Endothelial cell of umbilical vein (primary cell): ENCODE data around the gene BHLHE23. TPM values are rescaled to one million over a fixed set of nuclear protein-coding genes. Genes with fewer than 3 reads are reported as not detected.

Source experiments
- BruUV-seq: library from RNA; stranded (reverse); fragments of 400-500 nt; replicated peaks from 2 replicates; lab custom pipeline; 2021; lab: Mats Ljungman, UMichigan
- CTCF ChIA-PET: fragments of 300-600, 350-600 bp; sonication (Branson Sonifier 250); formaldehyde crosslinking; loops from one replicate; lab custom pipeline; 2021; ENCODE audit warnings: antibody characterized with exemption, inconsistent platforms; lab: Charles Lee
- POLR2A ChIA-PET: fragments of 300-600, 350-600 bp; sonication (Branson Sonifier 250); formaldehyde crosslinking; loops from one replicate; lab custom pipeline; 2021; ENCODE audit warnings: antibody characterized with exemption, inconsistent platforms; lab: Charles Lee
- DNase-seq: peaks from one replicate; pipeline ENCODE4 v3.0.0-alpha.2; 2011; ENCODE audit warnings: low read depth, low spot score
- FAIRE-seq: peaks from 2 replicates; lab custom pipeline; 2011; peaks lifted over from hg19 to GRCh38; lab: Jason Lieb, UNC
- H2AFZ ChIP-seq: 2 replicates; pipeline ENCODE4 v1.6.0; 2012; ENCODE audit warnings: low read depth, low read length, control low read depth, inconsistent platforms
- H3K27ac ChIP-seq: 2 replicates; pipeline ENCODE4 v1.5.1; 2011; ENCODE audit warnings: low read depth, mild to moderate bottlenecking, control low read depth, low read length, moderate library complexity; ENCODE audit not compliant: insufficient read depth
- H3K27me3 ChIP-seq, 2 experiments: 2 replicates each; pipeline versions ENCODE4 v1.6.0 to v1.6.1; 2011; ENCODE audit warnings: low read length in 2 of 2, mixed read lengths in 1 of 2; ENCODE audit not compliant: control insufficient read depth in 2 of 2, insufficient read depth in 2 of 2
- H3K36me3 ChIP-seq, 2 experiments: 2 replicates in 1 of 2; 3 replicates in 1 of 2; pipeline ENCODE4 v1.5.1; 2011; ENCODE audit warnings: low read length in 2 of 2, mild to moderate bottlenecking in 1 of 2, moderate library complexity in 1 of 2; ENCODE audit not compliant: control insufficient read depth in 2 of 2, insufficient read depth in 2 of 2; ENCODE audit errors: extremely low read depth in 1 of 2
- H3K4me1 ChIP-seq: 3 replicates; pipeline ENCODE4 v1.5.1; 2011; ENCODE audit warnings: mild to moderate bottlenecking, low read length; ENCODE audit not compliant: control insufficient read depth, insufficient read depth; ENCODE audit errors: extremely low read depth
- H3K4me2 ChIP-seq: 2 replicates; pipeline ENCODE4 v1.6.1; 2011; ENCODE audit warnings: low read length, control low read depth, mixed read lengths; ENCODE audit not compliant: insufficient read depth
- H3K4me3 ChIP-seq, 3 experiments: fragments of 200-600 bp in 1 of 3; sonication (generic), shearing (Covaris generic) in 1 of 3; replicated peaks in 1 of 3; 2 replicates each; pipeline ENCODE4 v1.5.1; 2011 to 2016; ENCODE audit warnings: control low read depth in 3 of 3, low read length in 3 of 3, mild to moderate bottlenecking in 2 of 3, inconsistent platforms in 1 of 3, low read depth in 1 of 3, moderate library complexity in 1 of 3; ENCODE audit not compliant: insufficient read depth in 1 of 3
- H3K79me2 ChIP-seq: 2 replicates; pipeline ENCODE4 v1.6.0; 2012; ENCODE audit warnings: low read length, inconsistent platforms; ENCODE audit not compliant: control insufficient read depth, insufficient read depth
- H3K9ac ChIP-seq: replicated peaks from 2 replicates; pipeline ENCODE3; 2011; ENCODE audit warnings: low read length, control low read depth; ENCODE audit not compliant: insufficient read depth; ENCODE audit errors: extremely low read depth
- H3K9me1 ChIP-seq: replicated peaks from 3 replicates; pipeline ENCODE4 v1.6.0; 2011; ENCODE audit warnings: mild to moderate bottlenecking, low read length; ENCODE audit not compliant: control insufficient read depth, insufficient read depth; ENCODE audit errors: extremely low read depth
- H3K9me3 ChIP-seq: replicated peaks from 2 replicates; pipeline ENCODE4 v1.5.1; 2012; ENCODE audit warnings: low read length, inconsistent platforms; ENCODE audit not compliant: control insufficient read depth, insufficient read depth
- H4K20me1 ChIP-seq: replicated peaks from 2 replicates; pipeline ENCODE3; 2011; ENCODE audit warnings: mild to moderate bottlenecking, low read length; ENCODE audit not compliant: control insufficient read depth, insufficient read depth; ENCODE audit errors: extremely low read depth
- EZH2 ChIP-seq: IDR thresholded peaks from 2 replicates; pipeline ENCODE4 v1.6.1; 2012; ENCODE audit warnings: borderline replicate concordance, low read depth, mild to moderate bottlenecking, moderate library complexity, low read length, inconsistent platforms; ENCODE audit not compliant: severe bottlenecking
- FOS ChIP-seq: IDR thresholded peaks from 2 replicates; pipeline ENCODE4 v1.6.1; 2011; ENCODE audit warnings: mild to moderate bottlenecking, low read length, moderate library complexity, borderline replicate concordance; ENCODE audit not compliant: insufficient read depth
- GATA2 ChIP-seq: IDR thresholded peaks from 2 replicates; pipeline ENCODE4 v1.7.0; 2011; ENCODE audit warnings: low read depth, mild to moderate bottlenecking, moderate library complexity, mixed read lengths, low read length; ENCODE audit not compliant: insufficient read length, insufficient read depth
- JUN ChIP-seq: IDR thresholded peaks from 2 replicates; pipeline ENCODE4 v1.6.1; 2011; ENCODE audit warnings: borderline replicate concordance, low read depth; ENCODE audit not compliant: insufficient read length, insufficient read depth
- MYC ChIP-seq: IDR thresholded peaks from one replicate; pipeline ENCODE4 v1.6.1; 2011; ENCODE audit warnings: mild to moderate bottlenecking, low read depth, low read length
- POLR2A ChIP-seq: IDR thresholded peaks from 2 replicates; pipeline ENCODE4 v1.6.1; 2012; ENCODE audit warnings: low read depth, mild to moderate bottlenecking, control low read depth, low read length
- POLR2AphosphoS5 ChIP-seq: IDR thresholded peaks from 2 replicates; pipeline ENCODE4 v1.6.1; 2012; ENCODE audit warnings: low read depth, mild to moderate bottlenecking, control low read depth, low read length, moderate library complexity; ENCODE audit not compliant: insufficient read depth
- dilution Hi-C: fragments of 300-500 bp; cut with MboI; formaldehyde crosslinking; loops from one replicate; pipeline ENCODE4 v1.15.0; 2019; ENCODE audit warnings: low sequenced_read_pairs; ENCODE audit not compliant: extremely low pct_ligation_motif_present
- intact Hi-C: fragments of 100-400 bp; cut with micrococcal nuclease; formaldehyde crosslinking; loops from one replicate; pipeline ENCODE4 v1.10.0; 2022
- polyA plus RNA-seq, 4 experiments: library from polyadenylated mRNA; depleted of rRNA in 3 of 4; stranded (reverse) in 3 of 4; unstranded in 1 of 4; fragments of >200 nt; gene quantifications; 2 replicates each; pipeline versions ENCODE4 v1.2.1 to v1.2.3, GENCODE V29; 2011 to 2012; ENCODE audit warnings: missing spikeins in 1 of 4
- total RNA-seq: library from RNA; stranded (reverse); gene quantifications from 2 replicates; pipeline ENCODE4 v1.2.3, GENCODE V29; 2021
- TF ChIP-seq, protein P1 (sequence below), 2 donors: IDR thresholded peaks; 1 replicate in 1 of 2; 2 replicates in 1 of 2; pipeline ENCODE4 v1.5.1; 2011; ENCODE audit warnings: low read length in 2 of 2, mild to moderate bottlenecking in 2 of 2, moderate library complexity in 2 of 2, control low read depth in 1 of 2, inconsistent platforms in 1 of 2, low read depth in 1 of 2; ENCODE audit not compliant: insufficient read depth in 1 of 2; ENCODE audit errors: extremely low read depth in 1 of 2
- TF ChIP-seq, protein P2 (sequence below): IDR thresholded peaks from 2 replicates; pipeline ENCODE4 v1.6.1; 2011; ENCODE audit not compliant: insufficient read depth, insufficient read length

The BHLHE23 gene
- total and polyA plus RNA-seq, 2 donors (not counting 3 experiments of a cell fraction or from before 2014, with no cell fraction given), result not detected

DNA sequence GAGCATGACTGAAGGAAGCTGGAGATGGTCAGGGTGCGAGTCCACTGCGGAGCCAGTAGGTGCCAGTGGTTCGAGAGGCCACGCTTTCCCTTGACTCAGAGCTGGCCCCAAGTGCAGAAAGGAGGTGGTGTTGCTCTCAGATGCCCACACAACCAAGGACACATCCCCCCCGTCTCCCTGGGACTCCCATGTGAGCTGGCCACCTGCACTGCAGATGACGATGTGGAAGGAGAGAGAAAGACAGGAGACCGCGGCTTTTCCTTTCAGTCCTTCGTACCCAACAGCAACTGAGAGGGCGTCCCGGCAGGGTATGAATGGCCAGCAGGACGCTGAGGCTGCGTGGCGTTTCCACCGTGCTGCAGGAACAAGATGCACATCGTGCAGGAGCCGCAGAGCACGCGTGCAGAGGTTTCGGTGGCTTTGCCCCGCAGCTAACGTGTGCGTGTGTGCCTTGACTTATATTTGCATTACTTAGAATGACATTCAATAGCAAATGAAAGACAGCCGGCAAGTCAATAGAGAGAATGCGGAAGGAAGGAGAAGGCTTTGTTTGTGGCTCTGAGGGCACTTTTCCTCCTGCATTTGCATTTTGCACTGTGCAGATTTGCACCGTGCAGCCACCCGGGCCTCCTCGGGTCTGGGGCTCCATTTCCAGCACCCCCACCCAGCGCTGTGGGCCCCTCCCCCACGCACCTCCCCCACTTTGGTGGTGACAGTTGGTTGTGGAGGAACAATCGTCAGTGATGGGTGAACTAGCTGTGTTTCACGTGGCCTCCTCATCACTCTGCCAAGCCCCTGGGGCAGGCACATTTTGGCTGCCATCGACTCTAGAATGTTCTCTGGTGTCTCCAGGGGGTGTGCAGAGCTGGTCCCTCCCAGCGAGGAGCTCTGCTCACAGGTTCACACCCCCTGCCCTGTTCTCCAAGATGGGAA, 26.4 kb upstream of the BHLHE23 start:
- TF ChIP-seq POLR2AphosphoS5 (no peak), EZH2 (peak; percentile 23), MYC (no peak)
- no TSS peak for BruUV-seq
- POLR2A ChIA-PET, result no interaction called here

DNA sequence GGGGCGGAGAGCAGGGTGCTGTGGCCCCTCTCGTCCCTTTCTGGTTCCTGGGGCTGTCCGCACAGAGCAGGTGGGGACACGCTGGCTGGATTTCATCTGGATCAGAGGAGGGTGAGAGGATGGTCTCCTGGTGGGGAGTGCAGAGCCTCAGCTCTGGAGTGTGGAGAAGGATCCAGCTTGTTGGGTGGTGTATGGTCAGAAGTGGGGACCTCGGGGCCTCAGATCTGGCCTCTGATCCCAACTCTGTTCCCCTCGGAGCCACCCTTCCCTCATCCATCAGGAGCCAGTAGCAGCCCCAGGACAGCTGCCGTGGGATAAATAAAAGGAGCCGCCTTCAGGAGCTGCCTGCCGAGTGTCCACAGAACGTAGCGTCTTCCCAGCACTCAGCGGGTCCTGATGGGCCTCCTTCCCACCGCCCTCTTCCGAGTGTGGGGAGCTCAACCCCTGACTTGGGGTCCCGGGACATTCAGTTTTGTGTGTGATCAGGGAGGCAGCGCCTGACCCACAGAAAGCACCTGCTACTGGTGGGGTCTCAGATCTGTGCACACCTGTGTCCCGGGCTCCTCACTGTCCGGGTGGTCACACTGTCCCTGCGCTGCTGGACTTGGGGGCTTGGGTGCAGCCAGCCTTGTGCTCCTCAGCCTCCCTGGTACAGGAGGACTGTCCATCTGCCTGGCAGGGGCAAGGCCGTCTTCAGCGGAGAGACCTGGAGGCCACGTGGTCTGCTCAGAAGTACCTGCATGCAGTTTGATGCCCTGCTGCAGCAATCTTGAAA, 25.4 kb upstream of the BHLHE23 start:
- DNase-seq (no peak), FAIRE-seq (no peak)
- H3K4me2 ChIP-seq, result no peak overlapping the region
- H3K4me3 ChIP-seq, result no peak overlapping the region
- no peaks in the 10 kb centered on the region for H3K79me2 ChIP-seq
- ChIA-PET CTCF (interaction anchor here (1.0 kb wide), 1 partner anchor 60 kb away, joined by 3 read pairs; no protein-coding TSS in a partner anchor), POLR2A (no interaction called here)
- dilution Hi-C loops, result no loop called here
- no peak overlapping the region for H2AFZ ChIP-seq
- intact Hi-C loops, result no loop called here
- no TSS peak for BruUV-seq
- no peak overlapping the region for H3K27ac ChIP-seq
- no peaks in the 10 kb centered on the region for H3K9me1 ChIP-seq
- no peaks in the 10 kb centered on the region for H3K4me1 ChIP-seq
- TF ChIP-seq POLR2A, result no peak
- TF ChIP-seq, protein P1, sequence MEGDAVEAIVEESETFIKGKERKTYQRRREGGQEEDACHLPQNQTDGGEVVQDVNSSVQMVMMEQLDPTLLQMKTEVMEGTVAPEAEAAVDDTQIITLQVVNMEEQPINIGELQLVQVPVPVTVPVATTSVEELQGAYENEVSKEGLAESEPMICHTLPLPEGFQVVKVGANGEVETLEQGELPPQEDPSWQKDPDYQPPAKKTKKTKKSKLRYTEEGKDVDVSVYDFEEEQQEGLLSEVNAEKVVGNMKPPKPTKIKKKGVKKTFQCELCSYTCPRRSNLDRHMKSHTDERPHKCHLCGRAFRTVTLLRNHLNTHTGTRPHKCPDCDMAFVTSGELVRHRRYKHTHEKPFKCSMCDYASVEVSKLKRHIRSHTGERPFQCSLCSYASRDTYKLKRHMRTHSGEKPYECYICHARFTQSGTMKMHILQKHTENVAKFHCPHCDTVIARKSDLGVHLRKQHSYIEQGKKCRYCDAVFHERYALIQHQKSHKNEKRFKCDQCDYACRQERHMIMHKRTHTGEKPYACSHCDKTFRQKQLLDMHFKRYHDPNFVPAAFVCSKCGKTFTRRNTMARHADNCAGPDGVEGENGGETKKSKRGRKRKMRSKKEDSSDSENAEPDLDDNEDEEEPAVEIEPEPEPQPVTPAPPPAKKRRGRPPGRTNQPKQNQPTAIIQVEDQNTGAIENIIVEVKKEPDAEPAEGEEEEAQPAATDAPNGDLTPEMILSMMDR (IDR thresholded peaks at IDR 0.05; ENCODE audit: extremely low read depth in 1 of 2, insufficient read depth in 1 of 2, low read depth in 1 of 2, low read length in 2 of 2), result no peak
- TF ChIP-seq MYC, result no peak
- TF ChIP-seq POLR2AphosphoS5, result no peak
- TF ChIP-seq, protein P2, sequence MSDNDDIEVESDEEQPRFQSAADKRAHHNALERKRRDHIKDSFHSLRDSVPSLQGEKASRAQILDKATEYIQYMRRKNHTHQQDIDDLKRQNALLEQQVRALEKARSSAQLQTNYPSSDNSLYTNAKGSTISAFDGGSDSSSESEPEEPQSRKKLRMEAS, result no peak
- TF ChIP-seq JUN, result no peak
- no peak for TF ChIP-seq EZH2
- TF ChIP-seq GATA2, result no peak
- TF ChIP-seq FOS, result no peak
- no peaks in the 10 kb centered on the region for H3K9me3 ChIP-seq
- no peaks in the 10 kb centered on the region for H3K36me3 ChIP-seq
- no peaks in the 10 kb centered on the region for H4K20me1 ChIP-seq
- H3K9ac ChIP-seq, result no peak overlapping the region
- peaks cover 31 to 43% of the 10 kb centered on the region in 2 experiments for H3K27me3 ChIP-seq

More for the DNA sequence above, 26.4 kb upstream of the BHLHE23 start:
- Histone ChIP-seq H4K20me1 (no peaks in the 10 kb centered on the region), H3K27ac (no peak overlapping the region), H3K27me3 (peaks cover 25 to 36% of the 10 kb centered on the region in 2 experiments), H3K4me2 (no peak overlapping the region), H3K4me1 (no peaks in the 10 kb centered on the region), H3K4me3 (no peak overlapping the region), H3K9ac (no peak overlapping the region), H2AFZ (no peak overlapping the region), H3K9me1 (no peaks in the 10 kb centered on the region), H3K9me3 (no peaks in the 10 kb centered on the region), H3K79me2 (no peaks in the 10 kb centered on the region), H3K36me3 (no peaks in the 10 kb centered on the region)
- no peak for DNase-seq
- intact Hi-C loops (no loop called here), dilution Hi-C loops (no loop called here)
- CTCF ChIA-PET, result interaction anchor here (1.0 kb wide), 1 partner anchor 61 kb away, joined by 3 read pairs; no protein-coding TSS in a partner anchor
- no peak for FAIRE-seq
